HUES6 (cell line): ENCODE results near the gene TNFSF10.
A peak's percentile ranks its signal among the peaks of the same experiment; 100 is the strongest.
"Not testable (repeated sequence)": the region's sequence is repeated elsewhere in the genome, so short reads cannot be mapped to it uniquely, and the experiment has no call there.

Experiments
- H3K27ac ChIP-seq: 2 replicates; pipeline ENCODE4 v1.7.0; 2013; ENCODE audit warnings: low read depth, mild to moderate bottlenecking, low read length, inconsistent platforms
- H3K27me3 ChIP-seq: 2 replicates; pipeline ENCODE4 v1.6.1; 2013; ENCODE audit warnings: low read length; ENCODE audit not compliant: control insufficient read depth, insufficient read depth
- H3K36me3 ChIP-seq: 2 replicates; pipeline ENCODE4 v1.6.1; 2013; ENCODE audit warnings: low read length; ENCODE audit not compliant: control insufficient read depth, insufficient read depth
- H3K4me1 ChIP-seq: 2 replicates; pipeline ENCODE4 v1.6.1; 2013; ENCODE audit warnings: low read length; ENCODE audit not compliant: control insufficient read depth, insufficient read depth
- H3K4me3 ChIP-seq: 2 replicates; pipeline ENCODE4 v1.5.1; 2013; ENCODE audit warnings: low read depth, low read length
- H3K9ac ChIP-seq: one replicate; pipeline ENCODE4 v1.6.1; 2013; ENCODE audit warnings: mild to moderate bottlenecking, low read length
- H3K9me3 ChIP-seq: 2 replicates; pipeline ENCODE4 v1.6.1; 2013; ENCODE audit warnings: low read depth, low read length; ENCODE audit not compliant: control insufficient read depth, insufficient read depth

TNFSF10 gene

DNA sequence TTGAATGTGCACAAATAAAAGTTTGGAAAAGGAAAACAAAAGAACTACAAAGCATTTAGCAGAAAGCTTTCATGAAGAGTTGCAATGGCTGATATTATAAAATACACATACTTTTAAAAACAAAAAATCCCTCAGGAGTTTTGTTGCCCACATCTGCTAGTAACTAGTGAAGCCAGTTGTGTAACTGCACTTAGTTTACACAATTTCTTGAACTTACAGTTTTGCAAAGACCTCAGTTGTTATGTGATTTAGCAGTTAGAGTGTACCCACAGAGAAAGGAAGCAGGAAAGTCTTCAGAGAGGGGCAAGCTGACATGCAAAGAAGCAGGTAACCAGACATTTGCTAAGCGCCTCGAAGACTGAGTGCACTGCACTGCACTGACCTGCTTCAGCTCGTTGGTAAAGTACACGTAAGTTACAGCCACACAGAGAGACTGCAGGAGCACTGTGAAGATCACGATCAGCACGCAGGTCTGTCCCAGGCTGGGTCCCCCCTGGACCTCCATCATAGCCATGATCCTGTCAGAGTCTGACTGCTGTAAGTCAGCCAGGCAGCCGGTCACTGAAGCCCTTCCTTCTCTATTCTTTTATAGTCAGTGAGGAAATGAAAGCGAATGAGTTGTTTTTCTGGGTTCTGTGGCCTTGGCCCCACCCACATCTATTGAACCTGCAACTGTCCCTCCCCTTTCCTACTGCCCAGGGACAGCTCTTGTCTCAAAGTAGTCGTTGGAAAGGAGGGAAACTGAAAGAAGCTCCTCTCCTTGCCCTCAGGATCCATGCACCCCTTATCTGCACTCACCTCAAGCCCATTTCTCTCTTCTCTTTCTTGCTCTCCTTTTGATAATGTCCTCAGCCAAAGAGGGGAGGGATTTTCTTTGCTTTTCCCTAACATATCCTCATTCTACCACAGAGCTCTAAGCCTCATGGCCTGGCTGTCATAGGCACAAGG lies at the start of gene TNFSF10:
TNFSF10 (minus strand) TSS at position 560 of the 948 bp plus-strand sequence; CDS start at position 514, 46 bp downstream.
- Histone ChIP-seq H3K4me3 (peak within 1 kb of the TSS; percentile 5; the same call in 1 of the 2 replicates), H3K27me3 (no peaks in the 10 kb centered on the region), H3K36me3 (no peaks in the 10 kb centered on the region), H3K27ac (no peak within 1 kb of the TSS), H3K9ac (no peak within 1 kb of the TSS), H3K4me1 (peaks cover 8% of the 10 kb centered on the region), H3K9me3 (no peaks in the 10 kb centered on the region)

DNA sequence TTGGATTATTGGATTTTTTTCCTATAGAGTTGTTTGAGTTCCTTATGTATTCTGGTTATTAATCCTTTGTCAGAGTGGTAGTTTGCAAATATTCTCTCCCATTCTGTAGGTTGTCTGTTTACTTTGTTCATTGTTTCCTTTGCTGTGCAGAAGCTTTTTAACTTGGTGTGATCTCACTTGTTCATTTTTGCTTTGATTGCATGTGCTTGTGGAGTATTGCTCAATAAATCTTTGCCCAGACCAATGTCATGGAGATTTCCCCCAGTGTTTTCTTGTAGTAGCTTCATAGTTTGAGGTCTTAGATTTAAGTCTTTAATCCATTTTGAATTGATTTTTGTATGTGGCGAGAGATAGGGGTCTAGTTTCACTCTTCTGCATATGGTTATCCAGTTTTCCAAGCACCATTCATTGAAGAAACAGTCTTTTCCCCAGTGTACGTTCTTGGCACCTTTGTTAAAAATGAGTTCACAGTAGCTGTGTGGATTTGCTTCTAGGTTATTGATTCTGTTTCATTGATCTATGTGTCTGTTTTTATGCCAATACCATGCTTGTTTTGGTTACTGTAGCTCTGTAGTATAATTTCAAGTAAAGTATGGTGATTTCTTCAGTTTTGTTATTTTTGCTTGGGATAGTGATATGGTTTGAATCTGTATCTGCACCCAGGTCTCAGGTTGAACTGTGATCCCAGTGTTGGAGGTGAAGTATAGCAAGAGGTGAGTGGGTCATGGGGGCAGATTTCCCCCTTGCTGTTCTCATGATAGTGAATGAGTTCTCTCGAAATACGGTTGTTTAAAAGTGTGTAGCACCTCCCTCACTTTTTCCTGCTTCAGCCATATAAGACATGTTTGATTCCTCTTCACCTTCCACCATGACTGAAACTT lies 46.1 kb upstream of the TNFSF10 start:
- H3K4me1 ChIP-seq: no peaks in the 10 kb centered on the region
- H3K9ac ChIP-seq: no peak overlapping the region
- no peaks in the 10 kb centered on the region for H3K36me3 ChIP-seq
- H3K27me3 ChIP-seq: no peaks in the 10 kb centered on the region
- H3K4me3 ChIP-seq: no peak overlapping the region
- H3K9me3 ChIP-seq: no peaks in the 10 kb centered on the region
- H3K27ac ChIP-seq: no peak overlapping the region

DNA sequence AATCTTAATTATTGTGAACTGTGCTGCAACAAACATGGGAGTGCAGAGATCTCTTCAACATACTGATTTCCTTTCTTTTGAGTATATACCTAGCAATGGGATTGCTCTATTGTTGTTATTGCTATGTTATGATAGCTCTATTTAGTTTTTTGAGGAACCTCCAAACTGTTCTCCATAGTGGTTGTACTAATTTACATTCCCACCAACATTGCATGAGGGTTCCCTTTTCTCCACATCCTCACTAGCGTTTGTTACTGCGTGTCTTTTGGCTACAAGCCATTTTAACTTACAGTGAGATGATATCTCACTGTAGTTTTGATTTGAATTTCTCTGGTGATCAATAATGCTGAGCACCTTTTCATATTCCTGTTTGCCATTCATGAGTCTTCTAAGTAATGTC lies 45.5 kb upstream of the TNFSF10 start:
- Histone ChIP-seq H3K4me1 (peaks cover 1% of the 10 kb centered on the region; the same call in 1 of the 2 replicates), H3K36me3 (no peaks in the 10 kb centered on the region), H3K9me3 (no peaks in the 10 kb centered on the region), H3K9ac (no peak overlapping the region), H3K4me3 (no peak overlapping the region), H3K27ac (no peak overlapping the region), H3K27me3 (no peaks in the 10 kb centered on the region)

- not testable (repeated sequence) for H3K4me3 ChIP-seq, H3K27me3 ChIP-seq, H3K27ac ChIP-seq, H3K9me3 ChIP-seq, H3K36me3 ChIP-seq, H3K9ac ChIP-seq
- peaks cover 12% of the 10 kb centered on the region for H3K4me1 ChIP-seq
Observed at GRCh38 chr3:172566785-172567184, 43.6 kb upstream of the TNFSF10 start.

- H3K36me3 ChIP-seq: no peaks in the 10 kb centered on the region
- no peaks in the 10 kb centered on the region for H3K9me3 ChIP-seq
- no peaks in the 10 kb centered on the region for H3K27me3 ChIP-seq
- H3K9ac ChIP-seq: no peak overlapping the region
- no peak overlapping the region for H3K4me3 ChIP-seq
- H3K4me1 ChIP-seq: peaks cover 12% of the 10 kb centered on the region
- no peak overlapping the region for H3K27ac ChIP-seq
Observed at GRCh38 chr3:172564499-172564898, 41.3 kb upstream of the TNFSF10 start.

DNA sequence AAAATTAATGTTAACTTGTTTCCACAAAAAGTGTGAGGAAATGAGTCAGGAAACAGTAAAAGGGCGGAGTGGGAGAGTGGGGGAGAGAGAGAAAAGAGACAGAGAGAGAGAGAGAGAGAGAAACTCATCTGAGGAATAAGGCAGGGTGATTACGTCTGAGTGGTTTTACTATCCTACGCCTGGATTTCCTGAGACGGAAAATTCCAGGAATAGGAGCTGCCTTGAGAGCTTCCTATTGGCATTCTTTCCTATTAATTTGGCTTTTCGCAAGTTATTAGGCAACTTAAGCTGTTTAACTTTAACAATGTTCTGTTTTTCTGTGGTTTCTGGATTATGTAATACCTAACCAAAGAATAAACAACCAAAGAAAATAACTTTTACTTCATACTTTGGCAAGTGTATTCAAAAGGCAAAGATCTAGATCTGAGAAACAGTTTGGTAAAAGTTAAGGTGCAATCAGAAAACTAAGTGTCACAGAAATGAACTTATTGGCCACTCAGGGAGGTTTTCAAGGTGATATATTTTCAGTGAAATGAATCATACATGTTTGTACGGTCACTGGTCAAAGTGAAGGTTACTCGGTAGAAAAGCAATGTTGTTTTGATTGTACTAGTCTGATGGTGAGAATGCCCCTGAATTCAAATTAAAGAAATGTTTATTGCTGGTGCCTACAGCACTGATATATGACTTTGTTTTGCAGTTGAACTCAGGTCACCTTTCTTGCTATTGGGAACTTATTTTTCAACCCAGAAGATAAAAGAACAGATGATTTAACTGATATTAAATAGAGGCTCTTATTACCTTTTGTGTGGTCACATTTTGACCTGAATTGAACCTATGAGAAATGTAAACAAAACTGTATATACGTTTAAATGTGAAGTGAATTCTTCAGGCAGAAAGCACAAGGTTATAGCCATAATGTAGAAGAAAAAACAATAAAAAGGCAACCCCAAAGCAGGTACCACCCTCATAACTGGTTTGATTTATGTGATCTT lies 39.9 kb upstream of the TNFSF10 start:
- H3K4me1 ChIP-seq: peaks cover 12% of the 10 kb centered on the region
- no peaks in the 10 kb centered on the region for H3K27me3 ChIP-seq
- H3K9ac ChIP-seq: no peak overlapping the region
- H3K36me3 ChIP-seq: no peaks in the 10 kb centered on the region
- H3K9me3 ChIP-seq: no peaks in the 10 kb centered on the region
- no peak overlapping the region for H3K27ac ChIP-seq
- H3K4me3 ChIP-seq: no peak overlapping the region

GRCh38 chr3:172561897-172562640 lies 38.8 kb upstream of the TNFSF10 start:
- Histone ChIP-seq H3K9me3 (no peaks in the 10 kb centered on the region), H3K36me3 (no peaks in the 10 kb centered on the region), H3K4me1 (peaks cover 12% of the 10 kb centered on the region), H3K4me3 (no peak overlapping the region), H3K27me3 (no peaks in the 10 kb centered on the region), H3K9ac (no peak overlapping the region), H3K27ac (no peak overlapping the region)

DNA sequence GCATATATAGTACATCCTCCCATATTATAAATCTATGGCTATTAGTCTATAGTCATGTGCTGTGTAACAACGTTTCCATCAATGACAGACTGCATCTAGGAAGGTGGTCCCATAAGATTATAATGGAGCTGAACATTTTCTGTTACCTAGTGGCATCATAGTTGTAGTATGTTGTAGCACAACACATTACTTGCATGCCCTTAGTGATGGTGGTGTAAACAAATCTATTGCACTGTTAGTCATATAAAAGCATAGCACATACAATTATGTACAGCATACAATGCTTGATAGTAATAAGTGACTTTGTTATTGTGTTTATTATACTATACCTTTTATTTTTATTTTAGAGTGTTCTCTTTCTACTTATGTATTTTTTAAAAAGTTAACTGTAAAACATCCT lies 37.4 kb upstream of the TNFSF10 start:
- Histone ChIP-seq H3K9ac (no peak overlapping the region), H3K4me3 (no peak overlapping the region), H3K36me3 (no peaks in the 10 kb centered on the region), H3K27me3 (no peaks in the 10 kb centered on the region), H3K9me3 (no peaks in the 10 kb centered on the region), H3K27ac (no peak overlapping the region), H3K4me1 (peaks cover 12% of the 10 kb centered on the region)

DNA sequence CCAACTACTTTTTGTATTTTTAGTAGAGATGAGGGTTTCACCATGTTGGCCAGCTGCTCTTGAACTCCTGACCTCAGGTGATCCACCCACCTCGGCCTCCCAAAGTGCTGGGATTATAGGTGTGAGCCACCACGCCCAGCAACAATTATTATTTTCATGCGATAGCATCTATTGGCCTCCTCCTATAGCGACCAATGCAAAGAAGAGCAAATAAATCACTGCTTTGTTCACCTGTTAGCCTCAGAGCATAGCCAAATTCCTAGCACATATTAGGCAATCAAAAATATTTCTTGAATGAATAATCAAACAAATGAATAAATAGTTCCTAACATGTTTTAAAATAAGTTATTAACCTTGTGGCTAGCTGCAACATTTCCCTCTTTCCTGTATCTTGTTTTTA lies 36.8 kb upstream of the TNFSF10 start:
- H3K9ac ChIP-seq: no peak overlapping the region
- no peaks in the 10 kb centered on the region for H3K27me3 ChIP-seq
- H3K4me1 ChIP-seq: peaks cover 12% of the 10 kb centered on the region
- no peak overlapping the region for H3K27ac ChIP-seq
- H3K9me3 ChIP-seq: no peaks in the 10 kb centered on the region
- no peaks in the 10 kb centered on the region for H3K36me3 ChIP-seq
- no peak overlapping the region for H3K4me3 ChIP-seq

DNA sequence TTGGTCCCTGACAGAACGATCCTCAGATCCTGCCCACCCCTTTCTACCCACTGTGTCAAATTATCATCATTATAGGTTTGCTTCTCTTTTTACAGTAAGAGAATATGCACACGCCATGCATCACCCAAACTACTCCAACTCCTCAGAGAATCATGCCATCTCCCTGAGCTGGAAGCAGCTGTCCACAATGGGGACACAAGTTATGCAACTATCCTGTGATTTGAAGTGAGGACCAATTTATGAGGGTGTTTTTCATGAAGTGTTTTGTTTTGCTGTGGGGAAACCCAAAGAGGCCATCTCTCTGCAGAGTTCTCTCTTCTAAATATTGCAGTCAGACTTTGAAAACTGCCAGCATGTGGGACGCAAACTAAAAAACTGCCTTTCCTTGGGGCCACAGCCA lies 35.8 kb upstream of the TNFSF10 start:
- Histone ChIP-seq H3K27ac (no peak overlapping the region), H3K9ac (no peak overlapping the region), H3K4me3 (no peak overlapping the region), H3K4me1 (peaks cover 12% of the 10 kb centered on the region), H3K27me3 (no peaks in the 10 kb centered on the region), H3K36me3 (no peaks in the 10 kb centered on the region), H3K9me3 (no peaks in the 10 kb centered on the region)
